Activated CD8-positive, alpha-beta T cell treated with anti-CD3 and anti-CD28 coated beads for 36 hours (primary cell): ENCODE data around the gene CCDC93. TPM values are rescaled to one million over a fixed set of nuclear protein-coding genes. Genes with fewer than 3 reads are reported as not detected.

Experiments used
- ATAC-seq: fragments of 200-7000 bp; cut with Tn5 transposase; one replicate; pipeline ENCODE4 v1.10.0; 2021; ENCODE audit warnings: mild to moderate bottlenecking, moderate library complexity
- CTCF ChIA-PET: fragments of 350-600 bp; sonication (Branson Sonifier 250); formaldehyde crosslinking; loops from one replicate; lab custom pipeline; 2021; ENCODE audit warnings: antibody characterized with exemption; lab: Charles Lee
- POLR2A ChIA-PET: fragments of 350-600 bp; sonication (Branson Sonifier 250); formaldehyde crosslinking; loops from one replicate; lab custom pipeline; 2021; ENCODE audit warnings: antibody characterized with exemption; lab: Charles Lee
- DNase-seq: peaks from one replicate; pipeline ENCODE4 v3.0.0-alpha.2; 2020
- H3K27ac Mint-ChIP-seq: one replicate; pipeline ENCODE4 v1.8.0; 2021; ENCODE audit warnings: mild to moderate bottlenecking, mixed read lengths
- H3K27me3 Mint-ChIP-seq: one replicate; pipeline ENCODE4 v1.8.0; 2021; ENCODE audit warnings: mixed read lengths
- H3K36me3 Mint-ChIP-seq: one replicate; pipeline ENCODE4 v1.8.0; 2021; ENCODE audit warnings: low read depth, mixed read lengths
- H3K4me1 Mint-ChIP-seq: one replicate; pipeline ENCODE4 v1.8.0; 2021; ENCODE audit warnings: low read depth, mixed read lengths
- H3K4me3 Mint-ChIP-seq: one replicate; pipeline ENCODE4 v1.8.0; 2021; ENCODE audit warnings: mild to moderate bottlenecking, moderate library complexity, mixed read lengths
- H3K9me3 Mint-ChIP-seq: one replicate; pipeline ENCODE4 v1.8.0; 2021; ENCODE audit warnings: mixed read lengths
- CTCF ChIP-seq: fragments of 200-600 bp; IDR thresholded peaks from one replicate; pipeline ENCODE4 v1.8.0; 2022; ENCODE audit warnings: antibody characterized with exemption, mild to moderate bottlenecking
- intact Hi-C: fragments of 100-400 bp; cut with micrococcal nuclease; formaldehyde crosslinking; loops from one replicate; pipeline ENCODE4 v1.10.0; 2022
- total RNA-seq, 2 experiments: library from RNA; stranded (reverse); gene quantifications; one replicate each; pipeline ENCODE4 v1.2.3, GENCODE V29; 2021

CCDC93 gene
- total RNA-seq, 2 experiments from 2014 or later, result 24.5 to 25.4 TPM

GRCh38 chr2:118014492-118014824 is 588 bp upstream of the CCDC93 start:
- ChIA-PET POLR2A (interaction anchor here (0.6 to 1.1 kb wide), 3 partner anchors 12 to 200 kb away, joined by 3 read pairs; partner anchors contain the start of gene DDX18), CTCF (interaction anchor here (0.6 to 3.4 kb wide), 4 partner anchors 11 to 200 kb away, joined by 3 to 33 read pairs (median 6); partner anchors contain the start of gene DDX18)
- DNase-seq (peak; percentile 3), ATAC-seq (no peak)
- intact Hi-C loops, result no loop called here
- no peaks in the 10 kb centered on the region for H3K9me3 Mint-ChIP-seq
- no peaks in the 10 kb centered on the region for H3K27me3 Mint-ChIP-seq
- TF ChIP-seq CTCF, result no peak
- H3K4me3 Mint-ChIP-seq, result peak overlapping the region; percentile 97
- H3K4me1 Mint-ChIP-seq, result peaks cover 41% of the 10 kb centered on the region
- H3K36me3 Mint-ChIP-seq, result no peaks in the 10 kb centered on the region
- peak overlapping the region; percentile 79 for H3K27ac Mint-ChIP-seq

GRCh38 chr2:118013221-118013723 is 598 bp downstream of the CCDC93 start:
- ATAC-seq (peak; percentile 15), DNase-seq (peak; percentile 27)
- ChIA-PET CTCF (interaction anchor here (1.5 to 3.4 kb wide), 2 partner anchors 10 to 199 kb away, joined by 5 to 33 read pairs; partner anchors contain the start of gene DDX18), POLR2A (no interaction called here)
- Mint-ChIP-seq H3K4me3 (peak overlapping the region; percentile 97), H3K9me3 (no peaks in the 10 kb centered on the region), H3K27ac (peak overlapping the region; percentile 90), H3K4me1 (peaks cover 42% of the 10 kb centered on the region), H3K36me3 (peaks cover 1% of the 10 kb centered on the region), H3K27me3 (no peaks in the 10 kb centered on the region)
- intact Hi-C loops, result no loop called here
- TF ChIP-seq CTCF, result no peak

GRCh38 chr2:118012778-118013177 is 1.1 kb downstream of the CCDC93 start:
- no peak for DNase-seq
- CTCF ChIA-PET, result interaction anchor here (1.9 kb wide), 1 partner anchor 10 kb away, joined by 34 read pairs; no protein-coding TSS in a partner anchor
- POLR2A ChIA-PET, result no interaction called here
- intact Hi-C loops, result no loop called here
- no peak for ATAC-seq
- Mint-ChIP-seq H3K36me3 (peaks cover 6% of the 10 kb centered on the region), H3K27ac (peak overlapping the region; percentile 69), H3K4me1 (peaks cover 42% of the 10 kb centered on the region), H3K4me3 (peak overlapping the region; percentile 97), H3K9me3 (no peaks in the 10 kb centered on the region), H3K27me3 (no peaks in the 10 kb centered on the region)
- no peak for TF ChIP-seq CTCF

- intact Hi-C loops, result no loop called here
- no peak for TF ChIP-seq CTCF
- Mint-ChIP-seq H3K27ac (no peak overlapping the region), H3K27me3 (no peaks in the 10 kb centered on the region), H3K4me3 (no peak overlapping the region), H3K36me3 (peaks cover 16% of the 10 kb centered on the region), H3K4me1 (peaks cover 39% of the 10 kb centered on the region), H3K9me3 (no peaks in the 10 kb centered on the region)
- ChIA-PET POLR2A (no interaction called here), CTCF (no interaction called here)
- DNase-seq (no peak), ATAC-seq (no peak)
These were observed 3.4 kb downstream of the CCDC93 start for GRCh38 chr2:118010473-118010872.

GRCh38 chr2:118006861-118007260 is 7.0 kb downstream of the CCDC93 start:
- Mint-ChIP-seq H3K36me3 (peaks cover 26% of the 10 kb centered on the region), H3K27me3 (no peaks in the 10 kb centered on the region), H3K9me3 (no peaks in the 10 kb centered on the region), H3K4me3 (no peak overlapping the region), H3K27ac (peak overlapping the region; percentile 7), H3K4me1 (peaks cover 26% of the 10 kb centered on the region)
- POLR2A ChIA-PET, result interaction anchor here (1.2 kb wide), 1 partner anchor 17 kb away, joined by 4 read pairs; no protein-coding TSS in a partner anchor
- DNase-seq (no peak), ATAC-seq (no peak)
- intact Hi-C loops, result no loop called here
- CTCF ChIA-PET, result interaction anchor here (1.4 to 2.5 kb wide), 4 partner anchors 11 to 192 kb away, joined by 4 to 9 read pairs (median 5); partner anchors contain the start of gene DDX18
- TF ChIP-seq CTCF, result no peak
